Gastroesophageal sphincter (tissue), 3 donors: ENCODE data around the gene MMP2.

Source experiments
- POLR2A ChIP-seq, 2 donors: fragments of 450-650 bp; IDR thresholded peaks; one replicate each; pipeline ENCODE4 v1.6.1; 2017; ENCODE audit warnings: antibody characterized with exemption in 2 of 2, mild to moderate bottlenecking in 2 of 2, moderate library complexity in 1 of 2
- POLR2AphosphoS5 ChIP-seq: sonication (generic); formaldehyde crosslinking; IDR thresholded peaks from one replicate; pipeline ENCODE4 v1.6.1; 2017; ENCODE audit warnings: antibody characterized with exemption
- TF ChIP-seq, protein P1 (sequence below), 4 experiments: fragments of 200-600 bp in 2 of 4; fragments of 450-650 bp in 2 of 4; sonication (generic) in 1 of 4; IDR thresholded peaks; one replicate each; pipeline ENCODE4 v1.5.1; 2017 to 2019; ENCODE audit warnings: antibody characterized with exemption in 4 of 4, mild to moderate bottlenecking in 2 of 4, moderate library complexity in 2 of 4

DNA sequence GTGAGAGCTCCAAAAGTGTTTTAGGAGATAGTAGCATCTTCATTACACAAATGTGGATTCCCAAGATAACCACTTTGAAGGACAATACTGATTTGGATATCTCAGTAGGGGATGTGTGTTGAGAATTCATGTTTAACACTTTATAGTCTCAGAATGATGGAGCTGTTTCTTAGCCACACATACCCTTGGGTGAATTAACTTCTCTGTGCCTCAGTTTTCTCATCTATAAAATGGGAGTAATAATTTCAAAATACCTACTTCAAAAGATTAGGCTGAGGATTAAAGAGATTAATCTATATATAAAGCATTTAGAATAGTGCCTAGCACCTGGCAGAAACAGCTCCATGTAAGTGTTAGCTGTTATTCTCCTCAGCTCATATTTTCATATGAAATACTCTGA lies 48.9 kb downstream of the MMP2 start:
- TF ChIP-seq POLR2AphosphoS5 (no peak), POLR2A (IDR thresholded peaks at IDR 0.05) (no peak)
- TF ChIP-seq, protein P1, sequence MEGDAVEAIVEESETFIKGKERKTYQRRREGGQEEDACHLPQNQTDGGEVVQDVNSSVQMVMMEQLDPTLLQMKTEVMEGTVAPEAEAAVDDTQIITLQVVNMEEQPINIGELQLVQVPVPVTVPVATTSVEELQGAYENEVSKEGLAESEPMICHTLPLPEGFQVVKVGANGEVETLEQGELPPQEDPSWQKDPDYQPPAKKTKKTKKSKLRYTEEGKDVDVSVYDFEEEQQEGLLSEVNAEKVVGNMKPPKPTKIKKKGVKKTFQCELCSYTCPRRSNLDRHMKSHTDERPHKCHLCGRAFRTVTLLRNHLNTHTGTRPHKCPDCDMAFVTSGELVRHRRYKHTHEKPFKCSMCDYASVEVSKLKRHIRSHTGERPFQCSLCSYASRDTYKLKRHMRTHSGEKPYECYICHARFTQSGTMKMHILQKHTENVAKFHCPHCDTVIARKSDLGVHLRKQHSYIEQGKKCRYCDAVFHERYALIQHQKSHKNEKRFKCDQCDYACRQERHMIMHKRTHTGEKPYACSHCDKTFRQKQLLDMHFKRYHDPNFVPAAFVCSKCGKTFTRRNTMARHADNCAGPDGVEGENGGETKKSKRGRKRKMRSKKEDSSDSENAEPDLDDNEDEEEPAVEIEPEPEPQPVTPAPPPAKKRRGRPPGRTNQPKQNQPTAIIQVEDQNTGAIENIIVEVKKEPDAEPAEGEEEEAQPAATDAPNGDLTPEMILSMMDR (IDR thresholded peaks at IDR 0.05): no peak
